HG03139 (cell line): ENCODE data around the gene UBL7.

Source experiments
- ATAC-seq: cut with Tn5 transposase; IDR thresholded peaks from one replicate; pipeline ENCODE4 v1.9.1; 2021; ENCODE audit not compliant: unreplicated experiment

UBL7 gene

GRCh38 chr15:74424901-74425528 lies 35.9 kb downstream of the UBL7 start:
- no peak for ATAC-seq

DNA sequence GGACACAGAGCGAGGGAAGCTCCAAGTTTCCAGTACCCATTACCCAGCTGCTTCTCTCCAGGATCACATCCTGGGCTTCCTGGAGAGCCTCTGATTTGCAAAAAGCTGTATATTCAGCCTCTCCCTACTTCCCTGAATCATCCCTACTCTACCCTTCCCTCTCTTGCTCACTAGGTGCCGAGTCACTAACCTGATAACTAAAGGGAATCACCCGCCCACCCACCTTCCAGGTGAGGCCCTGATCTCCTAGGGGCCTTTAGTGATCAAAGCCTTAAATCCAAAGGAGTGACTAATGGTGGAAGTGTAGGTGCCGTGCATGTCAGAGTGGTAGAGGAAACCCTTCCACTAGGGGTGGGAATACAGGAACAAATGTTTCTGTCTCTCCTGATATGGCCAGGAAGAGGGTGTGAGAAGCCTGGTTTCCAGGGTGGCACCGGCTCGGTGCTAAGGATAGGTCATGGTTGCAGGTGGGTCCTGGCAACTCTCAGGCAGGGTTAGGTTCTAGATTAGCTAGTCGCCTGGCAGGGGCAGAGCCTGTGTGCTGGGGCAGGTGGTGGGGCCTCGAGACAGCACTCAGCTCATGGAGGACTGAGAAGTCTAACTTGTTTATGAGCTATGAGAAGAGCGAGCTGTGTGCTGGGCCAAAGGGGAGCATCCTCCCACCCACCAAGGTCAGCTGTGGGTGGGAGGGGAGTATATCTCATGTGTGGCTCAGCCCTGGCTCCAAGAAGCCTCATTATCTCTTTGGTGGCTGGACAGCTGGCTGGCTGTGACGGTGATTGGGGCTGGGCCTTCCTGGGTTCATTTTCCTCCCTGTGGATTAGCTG lies 37.3 kb downstream of the UBL7 start:
- ATAC-seq = no peak

- ATAC-seq = no peak
These were observed 38.1 kb downstream of the UBL7 start for GRCh38 chr15:74422652-74423430.

DNA sequence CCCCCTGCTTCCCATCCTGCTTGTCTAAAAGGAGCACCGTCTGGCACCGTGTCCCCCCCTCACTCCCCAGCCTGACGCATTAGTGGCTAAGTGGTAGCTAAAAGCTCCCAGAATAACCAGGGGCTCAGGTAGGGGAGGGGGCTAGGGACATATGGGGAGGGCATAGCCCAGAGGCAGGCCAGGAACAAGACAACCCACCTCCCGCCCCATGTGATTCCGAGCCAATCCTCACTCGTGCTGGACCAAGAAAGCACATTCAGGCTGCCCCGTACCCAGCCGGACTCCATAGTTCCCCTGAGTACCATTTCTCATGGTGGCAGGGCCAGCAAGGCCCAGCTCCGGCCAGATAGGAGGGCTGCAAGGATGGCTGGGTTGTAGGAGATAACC lies 38.7 kb downstream of the UBL7 start:
- ATAC-seq = no peak

GRCh38 chr15:74421302-74422245 lies 39.4 kb downstream of the UBL7 start:
- ATAC-seq = no peak

- no peak for ATAC-seq
These were observed 40.6 kb downstream of the UBL7 start for GRCh38 chr15:74420193-74420905.

GRCh38 chr15:74419432-74419831 lies 41.5 kb downstream of the UBL7 start:
- ATAC-seq = no peak

- no peak for ATAC-seq
These were observed 42.2 kb downstream of the UBL7 start for GRCh38 chr15:74418575-74419338.

DNA sequence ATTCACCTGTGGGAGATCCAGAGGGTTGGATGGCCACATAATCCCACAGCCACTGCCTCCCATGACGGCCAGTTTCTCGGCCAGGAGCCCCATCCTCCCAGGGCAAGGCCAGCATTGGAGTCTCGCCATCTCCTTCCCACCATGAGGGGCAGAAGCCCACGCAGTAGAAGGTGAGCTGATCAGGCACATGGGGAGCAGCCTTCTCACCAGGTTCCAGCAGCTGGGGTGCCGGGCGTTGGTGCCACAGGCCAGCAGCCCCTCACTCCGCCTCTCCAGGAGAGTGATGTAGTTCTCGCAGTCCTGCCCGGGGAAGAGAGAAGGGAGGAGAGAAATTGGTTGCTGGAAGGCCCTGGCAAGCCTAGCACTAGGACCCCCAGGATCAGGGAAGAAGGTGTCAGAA lies 43.3 kb downstream of the UBL7 start:
- ATAC-seq = no peak

- no peak for ATAC-seq
These were observed 43.7 kb downstream of the UBL7 start for GRCh38 chr15:74417225-74417624.

GRCh38 chr15:74415966-74416916 lies 44.7 kb downstream of the UBL7 start:
- ATAC-seq = no peak

DNA sequence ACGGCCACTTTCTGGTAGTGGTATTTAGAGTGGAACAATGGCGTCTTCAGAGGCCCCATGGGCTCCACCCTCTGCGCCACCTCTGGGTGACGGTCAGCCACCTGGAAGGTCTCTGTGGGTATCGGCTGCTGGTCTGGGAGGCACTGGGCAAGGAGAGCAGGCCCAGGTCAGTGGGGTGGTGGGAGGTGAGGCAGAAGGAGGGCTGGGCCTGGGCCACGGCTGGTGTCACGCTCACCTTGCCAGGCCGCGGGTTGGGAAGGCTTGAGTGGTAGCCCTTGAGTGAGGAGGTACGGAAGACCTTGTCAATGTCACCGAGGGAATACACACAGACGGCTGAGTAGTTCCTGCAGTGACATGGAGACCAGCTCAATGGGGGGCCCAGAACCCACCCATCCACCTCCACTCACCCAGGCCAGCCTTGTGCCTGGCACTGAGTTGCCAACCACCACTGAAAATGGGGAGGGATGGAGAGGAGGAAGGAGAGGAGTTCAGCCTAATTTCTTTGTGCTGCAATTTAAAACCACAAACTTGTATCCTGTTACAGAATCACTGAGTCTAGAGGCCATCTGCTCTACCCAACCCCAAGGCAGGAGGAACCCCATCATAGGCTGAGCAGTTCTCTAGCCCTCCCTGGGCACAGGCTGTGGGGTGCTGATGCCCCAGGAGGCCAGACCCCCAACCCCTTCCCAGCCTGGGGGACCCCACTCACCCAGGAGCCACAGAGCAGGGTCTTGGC lies 46.2 kb downstream of the UBL7 start:
- ATAC-seq = no peak

DNA sequence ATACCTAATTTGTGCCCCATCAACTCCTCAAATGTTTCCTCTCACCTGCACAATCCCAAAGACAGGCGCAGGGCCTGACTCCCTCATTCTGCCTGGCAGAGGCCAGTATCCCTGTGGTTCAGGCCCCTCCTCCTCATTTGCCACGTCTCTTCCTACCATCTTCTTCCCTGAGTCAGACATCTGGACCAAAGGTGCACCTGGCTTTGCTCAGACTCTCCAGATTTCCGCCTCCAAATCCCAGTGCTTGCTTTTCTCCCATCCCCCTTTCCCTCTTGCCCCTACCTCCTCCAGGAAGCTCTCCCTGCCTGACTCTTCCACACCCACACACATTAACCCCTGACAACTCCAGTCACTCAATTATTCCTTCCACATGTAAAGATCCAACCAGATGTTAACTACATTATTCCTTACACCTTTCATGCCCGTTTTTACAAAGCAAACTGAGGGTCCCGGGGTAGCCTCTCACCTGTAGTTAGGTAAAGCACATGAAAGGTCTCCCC lies 46.8 kb downstream of the UBL7 start:
- no peak for ATAC-seq

- ATAC-seq = no peak
These were observed 47.4 kb downstream of the UBL7 start for GRCh38 chr15:74413350-74414080.

DNA sequence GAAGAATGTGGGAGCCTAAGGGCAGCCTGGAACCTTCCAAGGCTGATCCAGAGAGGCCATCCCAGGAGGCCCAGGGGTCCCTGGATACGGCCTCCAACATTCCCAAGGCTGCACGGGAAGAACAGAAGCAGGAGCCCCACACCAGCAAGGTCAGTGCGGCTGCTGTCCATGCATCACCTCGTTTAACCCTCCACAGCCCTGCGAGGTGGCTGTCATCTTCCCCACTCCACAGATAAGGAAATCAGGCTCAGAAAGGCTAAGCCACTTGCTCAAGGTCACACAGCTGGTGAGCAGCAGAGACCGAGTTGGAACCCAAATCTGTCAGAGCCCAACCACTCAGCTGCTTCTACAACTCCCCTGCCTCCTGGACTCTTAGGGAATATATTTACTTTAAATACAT lies 48.8 kb downstream of the UBL7 start:
- ATAC-seq = no peak

DNA sequence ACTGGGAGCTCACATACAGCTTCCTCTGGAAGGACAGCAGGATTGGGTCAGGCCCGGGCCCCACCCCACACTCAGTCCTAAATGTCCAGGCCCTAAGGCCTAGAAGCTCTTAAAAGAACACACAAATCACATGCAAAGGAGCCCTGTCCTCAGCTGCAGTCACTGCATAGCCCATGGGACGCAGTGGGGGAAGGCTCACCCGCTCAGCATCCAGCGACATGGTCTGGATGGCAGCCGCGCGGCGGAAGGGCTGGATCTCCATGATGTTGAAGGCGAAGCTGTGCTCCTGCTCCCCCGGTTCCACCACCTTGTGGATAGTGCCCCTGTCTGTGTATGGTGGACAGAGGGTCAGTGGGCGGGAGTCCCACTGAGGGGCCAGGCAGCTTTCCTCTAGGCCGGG lies 49.3 kb downstream of the UBL7 start:
- ATAC-seq = no peak

- no peak for ATAC-seq
These were observed 50.5 kb downstream of the UBL7 start for GRCh38 chr15:74410502-74410901.
